ENCODE data around the gene VGLL1.

VGLL1 gene

GRCh38 chrX:136495043-136495442 is 37.0 kb upstream of the VGLL1 start:
- ChIA-PET CTCF (interaction anchor here (1.3 kb wide), 1 partner anchor 83 kb away, joined by 3 read pairs; no protein-coding TSS in a partner anchor), POLR2A (interaction anchor here (0.6 kb wide), 1 partner anchor 385 kb away, joined by 3 read pairs; the partner anchor contains the start of gene RBMX)
- H3K4me1 ChIP-seq (ENCODE audit: control insufficient read depth, insufficient read depth, low read length) = peaks cover 2% of the 10 kb centered on the region; the same call in 1 of the 2 replicates
- H3K27ac ChIP-seq (ENCODE audit: extremely low read depth, low read depth, low read length) = no peak overlapping the region
- peaks cover under 1 to 4% of the 10 kb centered on the region in 2 experiments; a peak in 2 of 3 replicates for H3K36me3 ChIP-seq (ENCODE audit: control insufficient read depth in 2 of 2, insufficient read depth in 1 of 2, low read length in 2 of 2)
- no peak for TF ChIP-seq ZNF558 (tag by site-specific recombination; IDR thresholded peaks at IDR 0.05)
- TF ChIP-seq FEZF1 (tag by site-specific recombination; IDR thresholded peaks at IDR 0.05) = no peak
- no peak for TF ChIP-seq ZNF362 (tag by site-specific recombination; IDR thresholded peaks at IDR 0.05)
- no peak for TF ChIP-seq ZNF311 (tag by site-specific recombination; IDR thresholded peaks at IDR 0.05; ENCODE audit: borderline replicate concordance)
- no peak for TF ChIP-seq ZFP69B (tag by site-specific recombination; IDR thresholded peaks at IDR 0.05)
- TF ChIP-seq KLF8 (tag by site-specific recombination; IDR thresholded peaks at IDR 0.05) = no peak
- no peak for TF ChIP-seq ZNF792 (tag by site-specific recombination; IDR thresholded peaks at IDR 0.05)
- no peak for TF ChIP-seq ZSCAN16 (tag by site-specific recombination; IDR thresholded peaks at IDR 0.05)
- no peak for TF ChIP-seq INSM2 (tag by site-specific recombination; IDR thresholded peaks at IDR 0.05)
- TF ChIP-seq SP2 (tag by site-specific recombination; IDR thresholded peaks at IDR 0.05) = no peak
- no peak for TF ChIP-seq ZBTB20 (tag by site-specific recombination; IDR thresholded peaks at IDR 0.05)
- TF ChIP-seq ZNF155 (tag by site-specific recombination; IDR thresholded peaks at IDR 0.05) = no peak
- TF ChIP-seq ZNF692 (tag by site-specific recombination; IDR thresholded peaks at IDR 0.05) = no peak
- TF ChIP-seq ZNF350 (tag by site-specific recombination; IDR thresholded peaks at IDR 0.05) = no peak
- no peak for TF ChIP-seq ZNF514 (tag by site-specific recombination; IDR thresholded peaks at IDR 0.05)
- TF ChIP-seq ZNF26 (tag by site-specific recombination; IDR thresholded peaks at IDR 0.05) = no peak
- TF ChIP-seq ZNF174 (tag by site-specific recombination; IDR thresholded peaks at IDR 0.05) = no peak
- no peak for TF ChIP-seq BCL11B (tag by site-specific recombination; IDR thresholded peaks at IDR 0.05; ENCODE audit: low read depth)
- H3K4me3 ChIP-seq (ENCODE audit: low read depth, low read length) = no peak overlapping the region
- no peaks in the 10 kb centered on the region for H3K9me3 ChIP-seq (ENCODE audit: control insufficient read depth, insufficient read depth, low read depth, low read length)

- POLR2A ChIA-PET = interaction anchor here (1.0 to 1.9 kb wide), 2 partner anchors 79 to 514 kb away, joined by 5 to 9 read pairs; no protein-coding TSS in a partner anchor
- Histone ChIP-seq H3K36me3 (ENCODE audit: control insufficient read depth in 2 of 2, insufficient read depth in 1 of 2, low read length in 2 of 2) (peaks cover 13 to 16% of the 10 kb centered on the region in 2 experiments; a peak in 2 of 3 replicates), H3K9me3 (ENCODE audit: control insufficient read depth, insufficient read depth, low read depth, low read length) (no peaks in the 10 kb centered on the region), H3K27ac (ENCODE audit: extremely low read depth, low read depth, low read length) (peak overlapping the region; percentile 97), H3K4me3 (ENCODE audit: low read depth, low read length) (peak overlapping the region; percentile 60), H3K4me1 (ENCODE audit: control insufficient read depth, insufficient read depth, low read length) (peaks cover 2% of the 10 kb centered on the region; the same call in 1 of the 2 replicates)
- CTCF ChIA-PET = interaction anchor here (2.1 kb wide), 1 partner anchor 80 kb away, joined by 7 read pairs; no protein-coding TSS in a partner anchor
- TF ChIP-seq ZNF510 (tag by site-specific recombination; IDR thresholded peaks at IDR 0.05; ENCODE audit: insufficient replicate concordance) = no peak
- TF ChIP-seq ZBTB7A (tag by site-specific recombination; IDR thresholded peaks at IDR 0.05; ENCODE audit: low read depth) = no peak
- TF ChIP-seq ZNF10 (tag by site-specific recombination; IDR thresholded peaks at IDR 0.05) = no peak
- TF ChIP-seq ZNF366 (tag by site-specific recombination; conservative IDR thresholded peaks at IDR 0.05) = peak; percentile 74; the same call in 1 of the 2 replicates
- TF ChIP-seq RBAK (tag by site-specific recombination; IDR thresholded peaks at IDR 0.05) = no peak
- TF ChIP-seq ZNF335 (tag by site-specific recombination; conservative IDR thresholded peaks at IDR 0.05) = peak; percentile 79
- TF ChIP-seq ZNF776 (tag by site-specific recombination; IDR thresholded peaks at IDR 0.05; ENCODE audit: borderline replicate concordance) = no peak
- no peak for TF ChIP-seq ZNF76 (tag by site-specific recombination; IDR thresholded peaks at IDR 0.05; ENCODE audit: borderline replicate concordance, low read depth)
- TF ChIP-seq OVOL3 (tag by site-specific recombination; IDR thresholded peaks at IDR 0.05) = no peak
- no peak for TF ChIP-seq ZNF121 (tag by site-specific recombination; IDR thresholded peaks at IDR 0.05)
- no peak for TF ChIP-seq ZNF549 (tag by site-specific recombination; IDR thresholded peaks at IDR 0.05)
- no peak for TF ChIP-seq ZNF704 (tag by site-specific recombination; IDR thresholded peaks at IDR 0.05)
These were observed 35.7 kb upstream of the VGLL1 start for GRCh38 chrX:136496186-136496763.

Data from HEK293 (cell line).